ENCODE data around the gene SPDEF. TPM values are rescaled to one million over a fixed set of nuclear protein-coding genes. Genes with fewer than 3 reads are reported as not detected.

Gene SPDEF
- total and polyA plus RNA-seq, 10 of the 15 experiments (the other 5 are each of a cell fraction or from before 2014, with no cell fraction given): not detected

GRCh38 chr6:34544052-34544604 lies 12.0 kb downstream of the SPDEF start (continued):
- TF ChIP-seq RCOR1 (conservative IDR thresholded peaks at IDR 0.05; ENCODE audit: low read depth, low read length) (no peak), TBL1XR1 (IDR thresholded peaks at IDR 0.05; ENCODE audit: low read depth, low read length) (no peak), BACH1 (IDR thresholded peaks at IDR 0.05; ENCODE audit: borderline replicate concordance) (no peak), ZNF217 (IDR thresholded peaks at IDR 0.05) (no peak), SP1 (IDR thresholded peaks at IDR 0.05; ENCODE audit: low read depth, low read length) (no peak), ASH2L (IDR thresholded peaks at IDR 0.05; ENCODE audit: borderline replicate concordance, low read depth) (no peak), KLF5 (IDR thresholded peaks at IDR 0.05; ENCODE audit: partially characterized antibody) (no peak), CBX3 (IDR thresholded peaks at IDR 0.05; ENCODE audit: borderline replicate concordance, low read depth) (no peak), JUND (IDR thresholded peaks at IDR 0.05; ENCODE audit: low read depth, low read length) (no peak)
- TF ChIP-seq, protein P1, sequence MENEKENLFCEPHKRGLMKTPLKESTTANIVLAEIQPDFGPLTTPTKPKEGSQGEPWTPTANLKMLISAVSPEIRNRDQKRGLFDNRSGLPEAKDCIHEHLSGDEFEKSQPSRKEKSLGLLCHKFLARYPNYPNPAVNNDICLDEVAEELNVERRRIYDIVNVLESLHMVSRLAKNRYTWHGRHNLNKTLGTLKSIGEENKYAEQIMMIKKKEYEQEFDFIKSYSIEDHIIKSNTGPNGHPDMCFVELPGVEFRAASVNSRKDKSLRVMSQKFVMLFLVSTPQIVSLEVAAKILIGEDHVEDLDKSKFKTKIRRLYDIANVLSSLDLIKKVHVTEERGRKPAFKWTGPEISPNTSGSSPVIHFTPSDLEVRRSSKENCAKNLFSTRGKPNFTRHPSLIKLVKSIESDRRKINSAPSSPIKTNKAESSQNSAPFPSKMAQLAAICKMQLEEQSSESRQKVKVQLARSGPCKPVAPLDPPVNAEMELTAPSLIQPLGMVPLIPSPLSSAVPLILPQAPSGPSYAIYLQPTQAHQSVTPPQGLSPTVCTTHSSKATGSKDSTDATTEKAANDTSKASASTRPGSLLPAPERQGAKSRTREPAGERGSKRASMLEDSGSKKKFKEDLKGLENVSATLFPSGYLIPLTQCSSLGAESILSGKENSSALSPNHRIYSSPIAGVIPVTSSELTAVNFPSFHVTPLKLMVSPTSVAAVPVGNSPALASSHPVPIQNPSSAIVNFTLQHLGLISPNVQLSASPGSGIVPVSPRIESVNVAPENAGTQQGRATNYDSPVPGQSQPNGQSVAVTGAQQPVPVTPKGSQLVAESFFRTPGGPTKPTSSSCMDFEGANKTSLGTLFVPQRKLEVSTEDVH (IDR thresholded peaks at IDR 0.05; ENCODE audit: low read depth, partially characterized antibody): no peak

GRCh38 chr6:34543421-34543820 lies 12.7 kb downstream of the SPDEF start:
- RAD21 ChIA-PET (ENCODE audit: unreplicated experiment): no interaction called here
- Histone ChIP-seq H3K27me3 (replicated peaks in 1 of 2; ENCODE audit: control insufficient read depth in 2 of 2, insufficient read depth in 2 of 2, low read length in 1 of 2) (no peaks in the 10 kb centered on the region), H3K4me3 (no peak overlapping the region), H3K9ac (ENCODE audit: control insufficient read depth, insufficient read depth, low read length) (no peak overlapping the region), H3K9me3 (replicated peaks; ENCODE audit: control insufficient read depth, insufficient read depth, low read length) (no peaks in the 10 kb centered on the region), H3K79me2 (ENCODE audit: control insufficient read depth, insufficient read depth, low read length) (no peaks in the 10 kb centered on the region), H2AFZ (ENCODE audit: control insufficient read depth, low read depth, low read length) (no peak overlapping the region), H3K4me1 (ENCODE audit: control insufficient read depth, insufficient read depth, low read length) (no peaks in the 10 kb centered on the region), H3K36me3 (ENCODE audit: control insufficient read depth in 2 of 2, insufficient read depth in 2 of 2, low read length in 1 of 2) (no peaks in the 10 kb centered on the region), H4K20me1 (ENCODE audit: control insufficient read depth, insufficient read depth) (no peaks in the 10 kb centered on the region), H3K27ac (ENCODE audit: control insufficient read depth, insufficient read depth) (no peak overlapping the region), H3K4me2 (ENCODE audit: control insufficient read depth, insufficient read depth) (no peak overlapping the region)
- no peak for FAIRE-seq
- POLR2A ChIA-PET: interaction anchor here (0.9 kb wide), 1 partner anchor 68 kb away, joined by 3 read pairs; no protein-coding TSS in a partner anchor
- SMC1A ChIA-PET (ENCODE audit: uncharacterized antibody, unreplicated experiment): no interaction called here
- CTCF ChIA-PET: no interaction called here
- BruUV-seq (replicated peaks): no TSS peak
- intact Hi-C loops (cut with micrococcal nuclease; ENCODE audit: unreplicated experiment): no loop called here
- DNase-seq (ENCODE audit: low read depth, low spot score): no peak
- WGBS (ENCODE audit: insufficient coverage, insufficient replicate concordance, low lambda C conversion rate, missing lambda C conversion rate): 29% methylated on average over 5 of the region's 5 CpGs
- no peak for ATAC-seq
- in situ Hi-C loops (cut with MboI): no loop called here
- no peak for TF ChIP-seq NFXL1 (IDR thresholded peaks at IDR 0.05; ENCODE audit: borderline replicate concordance)
- no peak for TF ChIP-seq TCF7 (IDR thresholded peaks at IDR 0.05; ENCODE audit: borderline replicate concordance)
- no peak for TF ChIP-seq ATF3 (IDR thresholded peaks at IDR 0.05; ENCODE audit: borderline replicate concordance, extremely low read depth, low read depth, low read length)
- TF ChIP-seq NR2C1 (IDR thresholded peaks at IDR 0.05): no peak
- TF ChIP-seq ZZZ3 (IDR thresholded peaks at IDR 0.05; ENCODE audit: control insufficient read depth, insufficient read length, low read depth): no peak
- TF ChIP-seq KAT2A (conservative IDR thresholded peaks at IDR 0.05; ENCODE audit: control insufficient read depth, low read depth, low read length): no peak
- TF ChIP-seq RUNX3 (IDR thresholded peaks at IDR 0.05; ENCODE audit: low read length): no peak
- no peak for TF ChIP-seq ATF7 (IDR thresholded peaks at IDR 0.05; ENCODE audit: low read depth)
- TF ChIP-seq EZH2 (IDR thresholded peaks at IDR 0.05; ENCODE audit: borderline replicate concordance, control insufficient read depth, low read depth, low read length): no peak
- no peak for TF ChIP-seq SUZ12 (IDR thresholded peaks at IDR 0.05; ENCODE audit: unreplicated experiment)
- TF ChIP-seq NFIC (IDR thresholded peaks at IDR 0.05; ENCODE audit: low read depth, low read length): no peak
- TF ChIP-seq SPI1 (IDR thresholded peaks at IDR 0.05; ENCODE audit: borderline replicate concordance, insufficient read depth, low read depth, low read length): no peak

All from GM12878 (cell line).